Mucosa of rectum (tissue), 2 donors: ENCODE data around the gene MZT2B.
"Not testable (repeated sequence)": the region's sequence is repeated elsewhere in the genome, so short reads cannot be mapped to it uniquely, and the experiment has no call there.

ENCODE experiments used
- H3K27ac ChIP-seq, 2 donors: one replicate each; pipeline ENCODE4 v1.7.0; 2013; ENCODE audit warnings: inconsistent platforms in 2 of 2, low read depth in 2 of 2, low read length in 2 of 2
- H3K27me3 ChIP-seq, 2 donors: one replicate each; pipeline ENCODE4 v1.7.0; 2013; ENCODE audit warnings: low read length in 2 of 2; ENCODE audit not compliant: control insufficient read depth in 2 of 2, insufficient read depth in 2 of 2
- H3K36me3 ChIP-seq, 2 donors: one replicate each; pipeline ENCODE4 v1.7.0; 2013; ENCODE audit warnings: low read length in 2 of 2; ENCODE audit not compliant: control insufficient read depth in 2 of 2, insufficient read depth in 2 of 2
- H3K4me1 ChIP-seq, 2 donors: one replicate each; pipeline ENCODE4 v1.7.0; 2013; ENCODE audit warnings: low read length in 2 of 2, mild to moderate bottlenecking in 1 of 2; ENCODE audit not compliant: control insufficient read depth in 2 of 2, insufficient read depth in 2 of 2
- H3K4me3 ChIP-seq, 2 donors: one replicate each; pipeline ENCODE4 v1.7.0; 2013; ENCODE audit warnings: low read length in 2 of 2
- H3K9ac ChIP-seq, 2 donors: one replicate each; pipeline ENCODE4 v1.7.0; 2013; ENCODE audit warnings: low read length in 2 of 2, low read depth in 1 of 2, mild to moderate bottlenecking in 1 of 2
- H3K9me3 ChIP-seq, 2 donors: one replicate each; pipeline ENCODE4 v1.7.0; 2013; ENCODE audit warnings: low read length in 2 of 2; ENCODE audit not compliant: control insufficient read depth in 2 of 2
- donor health status: healthy.
- donor health status: Normal muscosa, but diverticular disease.

The MZT2B gene

DNA sequence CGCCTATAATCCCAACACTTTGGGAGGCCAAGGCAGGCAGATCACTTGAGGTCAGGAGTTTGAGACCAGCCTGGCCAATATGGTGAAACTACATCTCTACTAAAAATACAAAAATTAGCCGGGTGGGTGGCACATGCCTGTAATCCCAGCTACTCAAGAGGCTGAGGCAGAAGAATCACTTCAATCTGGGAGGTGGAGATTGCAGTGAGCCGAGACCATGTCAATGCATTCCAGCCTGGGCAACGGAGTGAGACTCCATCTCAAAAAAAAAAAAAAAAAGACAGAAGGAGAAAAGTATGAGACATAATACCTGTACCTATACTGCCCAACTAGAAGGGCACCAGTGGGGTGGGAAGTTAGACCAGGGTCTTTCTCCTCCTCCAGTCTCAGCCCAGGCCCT, 22.7 kb upstream of the MZT2B start:
- H3K4me3 ChIP-seq, H3K27ac ChIP-seq, H3K27me3 ChIP-seq, H3K9me3 ChIP-seq, H3K4me1 ChIP-seq, H3K9ac ChIP-seq: not testable (repeated sequence)
- H3K36me3 ChIP-seq = peaks cover 7 to 22% of the 10 kb centered on the region in 2 donors

DNA sequence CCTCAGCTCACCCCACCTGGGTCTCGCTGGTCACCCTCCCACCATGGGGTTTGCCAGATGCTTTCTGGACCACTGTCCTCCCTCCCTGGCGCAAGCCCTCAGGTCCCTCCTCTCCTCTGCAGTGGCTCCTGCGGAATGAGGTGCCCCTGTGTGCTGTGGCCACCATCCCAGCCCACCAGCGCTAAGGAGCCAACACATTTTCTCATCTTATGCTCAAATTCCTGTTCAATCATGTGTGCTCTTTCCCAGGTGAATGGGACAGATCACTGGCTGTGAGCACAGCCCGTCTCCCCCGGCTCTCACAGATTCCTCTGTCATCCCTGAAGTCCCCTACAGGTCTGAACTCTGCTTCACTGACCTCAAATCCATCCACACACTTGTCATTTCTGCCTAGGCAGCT, 21.9 kb upstream of the MZT2B start:
- no peak overlapping the region for H3K27ac ChIP-seq
- peaks cover 2 to 25% of the 10 kb centered on the region in 2 donors for H3K36me3 ChIP-seq

DNA sequence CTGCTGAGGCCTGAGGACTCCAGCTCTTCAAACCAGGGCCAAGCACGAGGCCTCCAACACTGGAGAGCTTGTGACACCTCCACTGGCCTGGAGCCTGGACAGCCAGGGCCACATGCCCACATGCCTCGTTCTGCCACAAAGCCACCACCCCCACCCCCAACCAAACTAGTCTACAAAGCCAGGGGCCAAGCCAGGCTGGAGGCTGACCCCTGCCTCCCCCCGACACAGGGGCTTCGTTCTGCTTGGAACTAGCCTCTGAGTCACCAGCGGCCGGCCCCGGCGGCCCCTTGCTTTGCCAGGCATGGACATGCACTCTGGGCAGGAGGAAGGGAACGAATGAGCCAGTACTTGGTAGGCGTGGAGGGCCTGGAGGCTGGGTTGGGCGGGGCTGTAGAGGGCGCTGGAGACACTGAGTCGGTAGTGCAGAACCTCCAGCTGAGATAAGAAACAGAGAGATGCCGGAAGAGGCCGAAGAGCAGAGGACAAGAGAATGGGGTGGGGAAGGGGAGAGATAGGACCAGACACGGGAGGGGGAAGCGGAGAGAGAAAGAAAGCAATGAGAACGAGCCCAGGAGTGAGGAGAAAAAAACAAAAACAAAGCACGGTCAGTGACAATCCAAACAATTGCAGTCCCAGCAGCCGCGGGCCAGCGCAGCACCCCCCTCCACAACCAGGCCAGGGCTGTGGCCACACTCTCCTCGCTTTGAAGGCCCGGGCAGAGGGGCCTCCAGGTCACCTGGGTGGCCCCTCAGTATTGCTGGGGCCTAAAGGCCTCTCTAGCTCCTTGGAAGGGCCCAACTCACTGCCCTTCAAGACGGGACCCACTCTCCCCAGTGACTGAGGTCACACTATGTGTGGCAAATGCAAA, 21.0 kb upstream of the MZT2B start:
- not testable (repeated sequence) for H3K9me3 ChIP-seq, H3K4me3 ChIP-seq, H3K27ac ChIP-seq, H3K4me1 ChIP-seq, H3K9ac ChIP-seq, H3K27me3 ChIP-seq
- peaks cover 5 to 31% of the 10 kb centered on the region in 2 donors for H3K36me3 ChIP-seq

More for the DNA sequence above, 21.9 kb upstream of the MZT2B start:
- Histone ChIP-seq H3K4me1 (no peaks in the 10 kb centered on the region), H3K4me3 (no peak overlapping the region), H3K27me3 (no peaks in the 10 kb centered on the region), H3K9me3 (no peaks in the 10 kb centered on the region), H3K9ac (no peak overlapping the region)

DNA sequence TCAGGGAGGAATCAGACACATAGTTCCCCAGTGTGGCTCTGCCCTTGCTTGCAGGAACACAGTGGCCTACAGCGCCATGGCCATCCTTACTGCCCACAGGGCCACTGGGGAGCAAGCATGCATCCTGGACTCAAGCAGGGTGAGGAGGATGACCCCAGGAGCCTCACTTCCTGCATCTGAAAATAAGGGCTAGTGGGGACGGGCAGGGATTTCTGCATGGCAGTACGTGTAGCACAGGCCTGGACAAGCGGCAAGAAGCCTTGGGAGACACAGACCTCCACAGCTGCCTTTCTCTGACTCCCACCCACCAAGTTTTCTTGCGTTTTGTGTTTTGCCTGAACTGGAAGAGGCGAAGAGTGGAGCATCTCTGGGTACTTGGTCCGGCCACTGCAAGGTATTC, 19.6 kb upstream of the MZT2B start:
- H3K36me3 ChIP-seq = peaks cover 8 to 38% of the 10 kb centered on the region in 2 donors
- not testable (repeated sequence) for H3K4me1 ChIP-seq, H3K9me3 ChIP-seq, H3K27me3 ChIP-seq, H3K27ac ChIP-seq, H3K4me3 ChIP-seq, H3K9ac ChIP-seq

DNA sequence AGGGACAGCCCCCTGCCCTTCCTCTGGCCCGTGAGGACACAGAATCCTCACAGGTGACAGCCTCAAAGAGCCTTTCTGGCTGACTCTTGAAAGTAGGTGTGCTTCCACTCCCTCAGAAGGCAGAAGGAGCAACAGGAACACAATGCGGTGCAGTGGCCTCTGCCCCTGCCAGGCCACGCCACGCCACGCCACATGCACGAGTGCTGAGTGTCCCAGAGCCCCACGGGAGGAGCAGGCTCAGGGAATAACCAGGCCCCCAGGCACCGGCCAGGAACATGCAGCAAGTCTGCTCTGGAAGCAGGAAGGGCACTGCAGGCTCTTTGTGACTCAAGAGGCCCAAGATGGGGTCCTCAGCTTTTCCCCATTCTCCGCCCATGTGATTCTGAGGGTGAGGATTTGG, 19.1 kb upstream of the MZT2B start:
- H3K9me3 ChIP-seq = no peaks in the 10 kb centered on the region
- no peaks in the 10 kb centered on the region for H3K27me3 ChIP-seq
- no peak overlapping the region for H3K27ac ChIP-seq
- H3K4me3 ChIP-seq = no peak overlapping the region
- no peak overlapping the region for H3K9ac ChIP-seq
- peaks cover 11 to 42% of the 10 kb centered on the region in 2 donors for H3K36me3 ChIP-seq
- H3K4me1 ChIP-seq = no peaks in the 10 kb centered on the region

GRCh38 chr2:130165293-130166016, 16.6 kb upstream of the MZT2B start:
- H3K9me3 ChIP-seq = no peaks in the 10 kb centered on the region
- no peak overlapping the region for H3K27ac ChIP-seq
- H3K36me3 ChIP-seq = peaks cover 11 to 44% of the 10 kb centered on the region in 2 donors
- H3K4me3 ChIP-seq = no peak overlapping the region
- H3K9ac ChIP-seq = no peak overlapping the region
- H3K4me1 ChIP-seq = no peaks in the 10 kb centered on the region
- H3K27me3 ChIP-seq = no peaks in the 10 kb centered on the region

DNA sequence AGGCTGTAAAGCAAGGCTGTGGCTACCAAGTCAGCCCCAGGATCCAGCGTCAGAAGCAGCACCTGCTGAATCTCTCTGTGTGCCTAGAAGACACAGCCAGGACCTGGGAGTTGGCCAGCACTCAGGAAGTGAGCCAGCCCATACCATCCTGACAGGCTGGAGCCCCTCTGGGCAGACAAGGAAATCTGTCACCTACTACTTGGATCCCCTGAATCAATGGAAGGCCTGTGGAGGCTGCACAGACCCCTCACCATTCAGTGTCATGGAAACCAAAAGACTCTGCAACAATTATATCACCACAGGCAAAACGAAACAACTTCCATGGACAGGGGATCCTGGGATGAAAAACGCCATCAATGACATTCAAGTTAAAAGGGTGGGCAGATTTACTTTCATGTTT, 15.5 kb upstream of the MZT2B start:
- not testable (repeated sequence) for H3K27ac ChIP-seq, H3K9me3 ChIP-seq, H3K9ac ChIP-seq, H3K4me1 ChIP-seq, H3K27me3 ChIP-seq, H3K4me3 ChIP-seq
- peaks cover 11 to 46% of the 10 kb centered on the region in 2 donors for H3K36me3 ChIP-seq

DNA sequence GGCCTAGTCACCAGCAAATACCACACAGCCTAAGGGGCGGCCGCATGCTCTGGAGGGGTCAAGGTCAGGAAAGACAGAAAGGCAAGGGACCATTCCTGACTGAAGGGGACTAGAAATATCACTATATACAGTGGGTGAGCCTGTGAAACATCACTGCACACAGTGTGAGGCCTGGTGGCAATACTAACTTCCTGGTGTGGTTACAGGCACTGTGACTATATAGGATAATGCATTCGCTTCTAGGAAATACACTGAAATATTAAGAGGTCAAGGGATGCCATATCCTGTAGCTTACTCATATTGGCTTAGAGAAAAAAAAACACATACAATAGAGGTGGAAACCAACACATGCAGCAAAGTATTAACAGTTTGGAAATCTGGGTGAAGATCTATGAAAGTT, 12.9 kb upstream of the MZT2B start:
- H3K4me3 ChIP-seq, H3K9ac ChIP-seq, H3K27me3 ChIP-seq, H3K4me1 ChIP-seq, H3K9me3 ChIP-seq, H3K27ac ChIP-seq: not testable (repeated sequence)
- peaks cover 17 to 43% of the 10 kb centered on the region in 2 donors for H3K36me3 ChIP-seq

DNA sequence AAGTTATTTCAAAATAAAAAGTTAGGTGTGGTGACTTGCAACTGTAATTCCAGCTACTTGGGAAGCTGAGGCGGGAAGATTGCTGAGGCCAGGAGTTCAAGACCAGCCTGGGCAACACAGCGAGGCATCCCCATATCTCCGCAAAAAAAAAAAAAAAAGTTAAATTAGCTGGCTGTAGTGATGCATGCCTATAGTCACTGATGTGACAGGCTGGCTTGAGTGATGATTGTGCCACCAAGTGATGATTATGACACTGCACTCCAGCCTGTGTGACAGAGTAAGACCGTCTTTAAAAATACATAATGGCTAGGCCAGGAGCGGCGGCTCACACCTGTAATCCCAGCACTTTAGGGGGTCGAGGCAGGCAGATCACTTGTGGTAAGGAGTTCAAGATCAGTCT, 12.2 kb upstream of the MZT2B start:
- H3K9ac ChIP-seq = no peak overlapping the region
- H3K27me3 ChIP-seq = no peaks in the 10 kb centered on the region
- no peaks in the 10 kb centered on the region for H3K9me3 ChIP-seq
- no peak overlapping the region for H3K27ac ChIP-seq
- H3K4me1 ChIP-seq = no peaks in the 10 kb centered on the region
- peaks cover 22 to 46% of the 10 kb centered on the region in 2 donors for H3K36me3 ChIP-seq
- H3K4me3 ChIP-seq = no peak overlapping the region

- H3K4me3 ChIP-seq, H3K4me1 ChIP-seq, H3K27me3 ChIP-seq, H3K27ac ChIP-seq, H3K9me3 ChIP-seq, H3K9ac ChIP-seq: not testable (repeated sequence)
- H3K36me3 ChIP-seq = peaks cover 19 to 28% of the 10 kb centered on the region in 2 donors
Observed at GRCh38 chr2:130174866-130175265, 7.2 kb upstream of the MZT2B start.
